ENCODE results near the gene POMGNT1. TPM values are rescaled to one million over a fixed set of nuclear protein-coding genes. Genes with fewer than 3 reads are reported as not detected.
A peak's percentile ranks its signal among the peaks of the same experiment; 100 is the strongest.

The POMGNT1 gene
- total RNA-seq, 2 donors from 2014 or later, result 29.0 to 50.7 TPM

- ATAC-seq (no peak), DNase-seq (ENCODE audit: low spot score in 2 of 2) (no peak)
- no peak overlapping the region for H3K27ac Mint-ChIP-seq
- no peaks in the 10 kb centered on the region for H3K36me3 Mint-ChIP-seq
- H3K9me3 Mint-ChIP-seq, result no peaks in the 10 kb centered on the region
Observed at GRCh38 chr1:46219551-46220520, 21.6 kb upstream of the POMGNT1 start.

- Mint-ChIP-seq H3K27ac (no peak overlapping the region), H3K9me3 (no peaks in the 10 kb centered on the region), H3K36me3 (no peaks in the 10 kb centered on the region)
- DNase-seq (ENCODE audit: low spot score in 2 of 2), result no peak
- ATAC-seq, result no peak
Observed at GRCh38 chr1:46218443-46218842, 20.2 kb upstream of the POMGNT1 start.

GRCh38 chr1:46215504-46215903 lies 17.3 kb upstream of the POMGNT1 start:
- DNase-seq (ENCODE audit: low spot score in 2 of 2) (no peak), ATAC-seq (no peak)

GRCh38 chr1:46211051-46211450 lies 12.8 kb upstream of the POMGNT1 start:
- Mint-ChIP-seq H3K36me3 (no peaks in the 10 kb centered on the region), H3K9me3 (no peaks in the 10 kb centered on the region)
- no peak for ATAC-seq

More at GRCh38 chr1:46215504-46215903, 17.3 kb upstream of the POMGNT1 start:
- Mint-ChIP-seq H3K9me3 (no peaks in the 10 kb centered on the region), H3K36me3 (no peaks in the 10 kb centered on the region), H3K27ac (no peak overlapping the region)

GRCh38 chr1:46210561-46210960 lies 12.3 kb upstream of the POMGNT1 start:
- Mint-ChIP-seq H3K9me3 (no peaks in the 10 kb centered on the region), H3K36me3 (no peaks in the 10 kb centered on the region), H3K27ac (no peak overlapping the region)
- no peak for ATAC-seq
- DNase-seq (ENCODE audit: low spot score in 2 of 2), result no peak

More at GRCh38 chr1:46211051-46211450, 12.8 kb upstream of the POMGNT1 start:
- no peak for DNase-seq (ENCODE audit: low spot score in 2 of 2)
- H3K27ac Mint-ChIP-seq, result no peak overlapping the region

- H3K27ac Mint-ChIP-seq, result peak overlapping the region in 1 of 2 donors; percentile 49
- no peak for ATAC-seq
- H3K9me3 Mint-ChIP-seq, result no peaks in the 10 kb centered on the region
- DNase-seq (ENCODE audit: low spot score in 2 of 2), result no peak
- H3K36me3 Mint-ChIP-seq, result no peaks in the 10 kb centered on the region
Observed at GRCh38 chr1:46206399-46206798, 8.2 kb upstream of the POMGNT1 start.

GRCh38 chr1:46205791-46206190 lies 7.6 kb upstream of the POMGNT1 start:
- no peaks in the 10 kb centered on the region for H3K36me3 Mint-ChIP-seq
- H3K27ac Mint-ChIP-seq, result peak overlapping the region in 1 of 2 donors; percentile 49
- no peak for DNase-seq (ENCODE audit: low spot score in 2 of 2)
- ATAC-seq, result no peak
- H3K9me3 Mint-ChIP-seq, result no peaks in the 10 kb centered on the region

- H3K9me3 Mint-ChIP-seq, result no peaks in the 10 kb centered on the region
- ATAC-seq (no peak), DNase-seq (ENCODE audit: low spot score in 2 of 2) (no peak)
- H3K27ac Mint-ChIP-seq, result no peak overlapping the region
- no peaks in the 10 kb centered on the region for H3K36me3 Mint-ChIP-seq
Observed at GRCh38 chr1:46205141-46205540, 6.9 kb upstream of the POMGNT1 start.

GRCh38 chr1:46204406-46204742 lies 6.1 kb upstream of the POMGNT1 start:
- DNase-seq (ENCODE audit: low spot score in 2 of 2), result no peak
- Mint-ChIP-seq H3K27ac (no peak overlapping the region), H3K9me3 (no peaks in the 10 kb centered on the region), H3K36me3 (no peaks in the 10 kb centered on the region)
- no peak for ATAC-seq

GRCh38 chr1:46203738-46204405 lies 5.6 kb upstream of the POMGNT1 start:
- DNase-seq (ENCODE audit: low spot score in 2 of 2) (no peak), ATAC-seq (no peak)
- H3K27ac Mint-ChIP-seq, result no peak overlapping the region
- H3K9me3 Mint-ChIP-seq, result no peaks in the 10 kb centered on the region
- no peaks in the 10 kb centered on the region for H3K36me3 Mint-ChIP-seq

GRCh38 chr1:46199233-46199749 lies 1.1 kb upstream of the POMGNT1 start:
- H3K9me3 Mint-ChIP-seq, result no peaks in the 10 kb centered on the region
- DNase-seq (ENCODE audit: low spot score in 2 of 2) (no peak), ATAC-seq (no peak)
- H3K27ac Mint-ChIP-seq, result peak overlapping the region in 1 of 2 donors; percentile 79
- no peaks in the 10 kb centered on the region for H3K36me3 Mint-ChIP-seq

- ATAC-seq, result no peak
- H3K36me3 Mint-ChIP-seq, result no peaks in the 10 kb centered on the region
- peak overlapping the region; percentile 79 to 87 for H3K27ac Mint-ChIP-seq
Observed at GRCh38 chr1:46197560-46197963, 672 bp downstream of the POMGNT1 start.

GRCh38 chr1:46196609-46197008 lies 1.6 kb downstream of the POMGNT1 start:
- no peaks in the 10 kb centered on the region for H3K9me3 Mint-ChIP-seq
- DNase-seq (ENCODE audit: low spot score in 2 of 2) (no peak), ATAC-seq (no peak)
- H3K36me3 Mint-ChIP-seq, result no peaks in the 10 kb centered on the region
- H3K27ac Mint-ChIP-seq, result peak overlapping the region; percentile 8 to 32

More at GRCh38 chr1:46197560-46197963, 672 bp downstream of the POMGNT1 start:
- no peak for DNase-seq (ENCODE audit: low spot score in 2 of 2)
- H3K9me3 Mint-ChIP-seq, result no peaks in the 10 kb centered on the region

- H3K36me3 Mint-ChIP-seq, result no peaks in the 10 kb centered on the region
- DNase-seq (ENCODE audit: low spot score in 2 of 2), result no peak
- H3K27ac Mint-ChIP-seq, result no peak overlapping the region
- H3K9me3 Mint-ChIP-seq, result no peaks in the 10 kb centered on the region
- no peak for ATAC-seq
Observed at GRCh38 chr1:46194641-46195193, 3.5 kb downstream of the POMGNT1 start.

- Mint-ChIP-seq H3K27ac (no peak overlapping the region), H3K9me3 (no peaks in the 10 kb centered on the region), H3K36me3 (no peaks in the 10 kb centered on the region)
- no peak for ATAC-seq
- no peak for DNase-seq (ENCODE audit: low spot score in 2 of 2)
Observed at GRCh38 chr1:46193984-46194570, 4.2 kb downstream of the POMGNT1 start.

- ATAC-seq, result no peak
Observed at GRCh38 chr1:46193285-46193684, 4.9 kb downstream of the POMGNT1 start.

GRCh38 chr1:46192171-46192570 lies 6.1 kb downstream of the POMGNT1 start:
- Mint-ChIP-seq H3K27ac (peak overlapping the region in 1 of 2 donors; percentile 17), H3K36me3 (no peaks in the 10 kb centered on the region), H3K9me3 (no peaks in the 10 kb centered on the region)
- DNase-seq (ENCODE audit: low spot score in 2 of 2), result no peak
- no peak for ATAC-seq

More at GRCh38 chr1:46193285-46193684, 4.9 kb downstream of the POMGNT1 start:
- H3K27ac Mint-ChIP-seq, result peak overlapping the region in 1 of 2 donors; percentile 17
- H3K9me3 Mint-ChIP-seq, result no peaks in the 10 kb centered on the region
- no peaks in the 10 kb centered on the region for H3K36me3 Mint-ChIP-seq
- no peak for DNase-seq (ENCODE audit: low spot score in 2 of 2)

Data from activated naive CD4-positive, alpha-beta T cell treated with anti-CD3 and anti-CD28 coated beads, Interleukin-2, amount 50 U/mL, for 72 hours (primary cell).